ENCODE data around the gene CEP112.

CEP112 gene

GRCh38 chr17:66152756-66153155, 39.2 kb downstream of the CEP112 start:
- no peak for DNase-seq (ENCODE audit: insufficient read length, low spot score)
- TF ChIP-seq CTCF (IDR thresholded peaks at IDR 0.05; ENCODE audit: insufficient read depth, missing control alignments), result no peak
- FAIRE-seq, result no peak

GRCh38 chr17:66150708-66151107, 41.2 kb downstream of the CEP112 start:
- no peak for FAIRE-seq
- TF ChIP-seq CTCF (IDR thresholded peaks at IDR 0.05; ENCODE audit: insufficient read depth, missing control alignments), result no peak

GRCh38 chr17:66149562-66149961, 42.4 kb downstream of the CEP112 start:
- no peak for TF ChIP-seq CTCF (IDR thresholded peaks at IDR 0.05; ENCODE audit: insufficient read depth, missing control alignments)
- FAIRE-seq (no peak), DNase-seq (ENCODE audit: insufficient read length, low spot score) (no peak)

More at GRCh38 chr17:66150708-66151107, 41.2 kb downstream of the CEP112 start:
- no peak for DNase-seq (ENCODE audit: insufficient read length, low spot score)

- no peak for FAIRE-seq
- no peak for TF ChIP-seq CTCF (IDR thresholded peaks at IDR 0.05; ENCODE audit: insufficient read depth, missing control alignments)
- no peak for DNase-seq (ENCODE audit: insufficient read length, low spot score)
These were observed 45.5 kb downstream of the CEP112 start for GRCh38 chr17:66146394-66146793.

GRCh38 chr17:66143657-66144282, 48.2 kb downstream of the CEP112 start:
- TF ChIP-seq CTCF (IDR thresholded peaks at IDR 0.05; ENCODE audit: insufficient read depth, missing control alignments), result no peak
- DNase-seq (ENCODE audit: insufficient read length, low spot score) (no peak), FAIRE-seq (no peak)

- TF ChIP-seq CTCF (IDR thresholded peaks at IDR 0.05; ENCODE audit: insufficient read depth, missing control alignments), result no peak
- FAIRE-seq (no peak), DNase-seq (ENCODE audit: insufficient read length, low spot score) (no peak)
These were observed 49.5 kb downstream of the CEP112 start for GRCh38 chr17:66142428-66142827.

- no peak for TF ChIP-seq CTCF (IDR thresholded peaks at IDR 0.05; ENCODE audit: insufficient read depth, missing control alignments)
- FAIRE-seq (no peak), DNase-seq (ENCODE audit: insufficient read length, low spot score) (no peak)
These were observed 53.8 kb downstream of the CEP112 start for GRCh38 chr17:66138120-66138519.
